Right lung (tissue), 5 donors: ENCODE results near the gene KCTD1. TPM values are rescaled to one million over a fixed set of nuclear protein-coding genes. Genes with fewer than 3 reads are reported as not detected.
A peak's percentile ranks its signal among the peaks of the same experiment; 100 is the strongest.

Experiments used
- DNase-seq, 2 donors: peaks; one replicate each; pipeline ENCODE4 v3.0.0-alpha.2; 2013
- polyA plus RNA-seq, 5 donors: library from polyadenylated mRNA; unstranded; fragments of 120-200 nt; gene quantifications; one replicate each; pipeline versions ENCODE4 v1.2.1 to v1.2.3, GENCODE V29; 2013; ENCODE audit warnings: inconsistent platforms in 1 of 5, low replicate concordance in 1 of 5; ENCODE audit not compliant: insufficient read length in 5 of 5, insufficient read depth in 1 of 5

The KCTD1 gene
- polyA plus RNA-seq, 5 donors, result 15.8 to 19.3 (median 18.8) TPM

GRCh38 chr18:26487437-26487836 lies 60.9 kb downstream of the KCTD1 start:
- DNase-seq, result no peak

DNA sequence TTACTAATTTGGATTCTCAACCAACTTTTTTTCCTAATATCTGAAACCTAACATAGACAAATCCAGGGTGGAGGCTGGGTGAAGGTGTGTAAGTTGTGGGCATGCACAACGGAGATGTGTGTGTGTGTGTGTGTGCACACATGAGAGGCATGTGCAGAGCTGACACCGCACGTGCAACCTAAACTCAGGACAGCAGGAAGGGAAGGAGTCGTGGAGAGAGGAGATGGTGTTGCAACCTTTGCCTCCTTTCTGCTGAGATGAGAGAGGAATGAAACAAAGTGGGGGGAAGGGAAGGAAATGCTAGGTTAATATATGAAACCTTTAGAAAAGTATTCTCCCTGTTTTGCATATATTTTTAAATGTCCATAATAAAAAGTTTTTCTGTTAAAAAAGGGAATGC lies 64.7 kb downstream of the KCTD1 start:
- DNase-seq, result no peak

GRCh38 chr18:26482569-26482968 lies 65.8 kb downstream of the KCTD1 start:
- DNase-seq, result no peak

- DNase-seq, result no peak
Measured at GRCh38 chr18:26480897-26481795, 67.2 kb downstream of the KCTD1 start.

DNA sequence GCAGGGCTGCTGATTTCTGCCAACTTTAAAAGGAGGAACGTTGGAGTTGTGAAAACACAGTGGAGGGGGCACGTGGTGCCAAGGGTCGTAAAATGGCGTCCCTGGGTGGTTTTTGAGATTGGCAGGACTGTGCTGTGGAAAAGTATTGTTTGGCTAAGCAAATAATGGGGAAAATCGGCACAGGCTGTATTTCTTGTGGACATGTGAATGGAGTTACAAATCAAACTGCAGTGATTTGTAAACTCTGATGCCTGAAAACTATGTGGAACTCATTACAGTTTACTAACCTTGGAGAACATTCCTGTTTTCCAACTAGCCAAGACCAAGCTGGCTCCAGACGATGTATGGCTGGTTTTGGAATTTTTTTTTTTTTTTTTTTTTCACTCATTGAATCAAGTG lies 68.7 kb downstream of the KCTD1 start:
- DNase-seq, result no peak

- DNase-seq, result no peak
Measured at GRCh38 chr18:26479065-26479680, 69.2 kb downstream of the KCTD1 start.

- no peak for DNase-seq
Measured at GRCh38 chr18:26477828-26478466, 70.4 kb downstream of the KCTD1 start.

DNA sequence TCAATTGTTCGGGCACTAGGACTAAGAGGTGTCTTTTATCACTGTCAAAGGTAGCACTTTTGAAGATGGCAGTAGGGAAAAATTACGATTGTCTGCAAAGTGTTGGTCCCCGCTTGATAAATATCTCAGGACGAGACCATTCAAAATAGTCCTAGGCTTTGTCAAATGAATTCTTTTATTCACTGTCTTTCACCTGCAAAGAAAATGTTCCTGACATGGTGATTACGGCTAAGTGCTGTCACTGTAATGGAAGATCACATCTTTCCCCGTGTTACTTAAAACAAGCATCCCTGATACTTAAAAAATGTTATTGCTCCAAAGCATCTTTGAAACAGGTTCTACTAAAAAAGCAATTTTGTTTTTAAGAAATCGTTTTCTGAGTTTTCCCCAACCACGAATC lies 71.7 kb downstream of the KCTD1 start:
- no peak for DNase-seq

DNA sequence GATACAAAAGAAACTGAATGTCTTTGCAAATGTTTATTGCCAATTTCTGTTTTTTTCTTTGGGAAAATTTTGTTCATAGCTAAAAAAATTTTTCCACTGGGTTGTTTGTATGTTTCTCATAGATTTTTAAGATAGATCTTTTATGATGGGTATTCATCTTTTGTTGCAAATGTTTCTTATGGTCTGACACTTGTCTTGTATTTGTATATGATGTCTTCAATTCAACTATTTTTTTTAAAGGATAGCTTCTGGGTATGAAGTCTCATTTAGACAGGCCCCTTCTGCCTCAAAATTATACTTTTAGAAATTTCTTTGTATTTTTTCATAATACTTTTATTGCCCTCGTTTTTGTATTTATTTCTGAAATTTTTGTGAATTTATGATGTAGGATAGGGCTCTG lies 73.8 kb downstream of the KCTD1 start:
- no peak for DNase-seq

DNA sequence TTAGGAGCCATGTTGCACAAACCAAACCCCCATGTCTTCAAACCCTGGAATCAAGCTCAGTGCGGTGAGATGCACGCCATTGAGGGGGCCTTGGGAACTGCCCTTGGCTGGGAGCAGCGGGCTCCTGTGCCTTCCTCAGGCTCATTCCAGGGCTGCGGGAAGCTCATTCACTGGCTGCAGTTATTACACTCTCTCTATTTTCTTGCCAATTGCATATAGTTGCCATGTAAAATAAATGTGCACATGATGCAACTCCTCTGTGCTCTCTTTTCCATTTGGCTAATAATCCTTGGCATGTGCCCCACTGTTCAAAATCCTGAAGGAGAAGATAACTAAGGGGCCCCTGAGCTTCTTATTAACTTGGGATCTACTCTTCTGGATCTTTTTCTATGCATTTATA lies 74.7 kb downstream of the KCTD1 start:
- DNase-seq, result peak in 1 of 2 donors; percentile 20

- DNase-seq, result no peak
Measured at GRCh38 chr18:26471826-26472225, 76.5 kb downstream of the KCTD1 start.

DNA sequence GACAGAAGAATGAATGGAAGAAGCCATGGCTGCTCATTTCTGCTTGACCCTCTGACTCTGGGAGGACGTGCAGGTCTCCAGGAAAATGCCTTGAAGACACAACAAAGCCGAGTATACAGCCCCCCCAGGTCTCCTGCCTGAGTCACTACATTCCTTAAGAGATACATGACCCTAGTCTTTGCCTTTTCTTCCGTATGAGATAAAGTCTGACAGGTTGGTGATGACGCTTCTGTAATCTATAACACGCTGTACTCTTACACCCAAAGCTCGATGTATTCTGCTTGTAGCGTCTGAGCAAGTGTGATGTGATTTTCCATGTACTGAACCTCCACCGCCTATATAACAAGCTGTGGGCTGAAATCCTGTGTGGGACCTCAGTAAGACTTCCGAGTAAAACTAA lies 77.3 kb downstream of the KCTD1 start:
- no peak for DNase-seq

GRCh38 chr18:26470011-26470637 lies 78.2 kb downstream of the KCTD1 start:
- no peak for DNase-seq

DNA sequence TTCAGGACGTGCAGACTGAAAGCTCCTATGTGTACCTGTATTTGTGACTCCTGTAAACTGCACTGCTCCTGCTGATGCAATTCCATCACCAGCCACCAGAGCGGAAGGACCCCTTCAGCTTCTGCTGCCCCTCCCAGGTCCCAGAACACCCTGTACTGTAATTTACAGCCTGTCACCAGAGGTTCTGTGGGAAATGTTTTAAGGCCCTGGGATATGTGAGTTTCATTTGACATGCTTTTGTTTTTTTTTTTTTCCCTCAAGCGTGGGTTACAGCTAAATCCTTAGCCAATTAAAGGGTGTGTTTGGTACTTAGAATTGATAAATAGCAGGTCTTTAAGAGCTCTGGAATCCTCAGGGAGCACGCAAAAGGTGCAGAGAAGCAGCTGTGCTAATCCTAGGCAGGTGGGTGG lies 79.4 kb downstream of the KCTD1 start:
- DNase-seq, result no peak

- DNase-seq, result no peak
Measured at GRCh38 chr18:26466026-26466425, 82.3 kb downstream of the KCTD1 start.

- no peak for DNase-seq
Measured at GRCh38 chr18:26465431-26465830, 82.9 kb downstream of the KCTD1 start.

- no peak for DNase-seq
Measured at GRCh38 chr18:26464128-26465011, 84.0 kb downstream of the KCTD1 start.

DNA sequence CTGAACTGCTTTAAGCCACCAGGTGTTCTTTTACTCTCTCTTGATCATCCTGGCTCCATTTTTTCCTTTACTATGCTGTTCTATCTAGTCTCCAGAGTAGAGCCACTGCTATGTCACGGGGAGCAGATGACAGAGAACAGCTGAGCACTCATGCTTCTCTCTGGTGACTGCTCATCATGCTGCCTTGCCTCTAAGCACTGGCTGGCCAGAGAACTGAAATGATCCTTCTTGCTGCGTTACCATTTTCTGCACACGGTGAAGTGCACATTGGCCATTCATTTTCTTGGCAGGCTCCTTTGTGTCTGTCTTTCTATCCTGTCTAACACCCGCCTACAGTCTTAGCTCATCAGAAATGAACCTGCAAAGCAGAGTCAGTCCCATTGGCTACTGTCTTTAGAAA lies 86.0 kb downstream of the KCTD1 start:
- no peak for DNase-seq

DNA sequence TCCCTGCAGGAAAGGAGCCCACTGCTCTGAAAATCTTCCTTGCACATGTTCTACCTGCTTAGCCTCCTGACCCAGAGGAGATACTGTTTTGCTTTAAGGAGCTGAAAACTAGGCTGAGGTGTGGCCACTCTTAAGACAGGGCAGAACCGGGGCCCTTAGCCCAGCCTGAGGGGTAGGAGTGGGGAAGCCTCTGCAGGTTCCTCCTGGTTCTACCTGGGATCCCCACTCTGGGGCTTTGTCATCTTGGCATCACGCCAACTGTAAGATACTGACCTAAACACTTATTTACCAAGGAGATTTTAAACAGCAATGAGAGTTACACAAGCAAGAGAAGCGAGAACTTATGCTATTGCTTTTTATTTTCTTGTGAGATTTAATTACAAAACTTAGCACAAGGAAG lies 86.9 kb downstream of the KCTD1 start:
- no peak for DNase-seq

DNA sequence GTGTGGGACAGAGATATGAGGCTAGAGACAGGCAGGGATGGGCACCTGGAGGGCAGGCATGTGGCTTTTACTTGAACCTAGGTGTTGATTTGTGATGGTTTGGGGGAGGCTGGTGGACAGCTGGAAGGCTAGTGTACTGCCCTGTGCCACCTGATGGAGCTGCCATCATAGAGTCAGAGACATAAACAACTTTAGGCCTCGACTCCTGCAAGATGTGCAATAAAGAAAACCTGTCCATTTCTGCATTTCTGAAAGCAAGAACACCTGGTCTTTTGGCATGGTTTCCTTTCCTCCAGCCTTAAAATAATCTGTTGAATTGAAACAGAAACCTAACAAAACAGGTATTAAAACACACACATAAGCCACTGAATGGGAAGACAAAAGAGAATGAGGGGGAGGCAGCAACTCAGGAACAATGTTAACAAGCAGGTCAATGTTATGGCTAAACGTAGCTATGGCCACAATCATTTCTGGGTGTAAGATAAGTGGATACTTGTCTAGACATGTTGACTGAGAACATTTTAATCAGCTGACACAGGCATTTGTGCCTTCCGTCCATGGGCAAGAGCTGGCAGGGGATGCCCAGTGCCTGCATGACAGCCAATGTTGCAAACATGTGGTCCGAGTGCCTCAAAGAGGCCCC lies 87.8 kb downstream of the KCTD1 start:
- DNase-seq, result peak; percentile 15 to 23

DNA sequence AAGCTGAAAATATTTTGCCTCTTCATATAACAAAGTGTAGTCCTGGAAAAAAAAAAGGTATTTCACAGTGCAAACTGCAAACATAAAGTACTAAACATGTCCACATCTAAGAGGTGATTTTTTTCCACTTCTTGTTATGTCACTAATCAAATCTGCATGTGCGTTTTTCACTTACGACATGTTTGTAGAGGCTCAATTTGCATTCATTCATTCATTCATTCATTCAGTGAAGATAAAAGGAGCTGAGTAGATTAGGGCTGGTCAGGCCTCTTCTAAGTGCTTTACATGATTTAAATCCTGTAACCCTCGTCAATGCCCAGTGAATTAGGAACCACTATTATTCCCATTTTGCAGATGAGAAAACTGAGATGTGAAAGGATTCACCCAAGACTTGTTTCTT lies 88.5 kb downstream of the KCTD1 start:
- DNase-seq, result no peak
